Stimulated activated CD4-positive, alpha-beta T cell treated with anti-CD3 and anti-CD28 coated beads, Interleukin-1b, Interleukin-23, amount 100 ng/mL, for 24 hours (primary cell): ENCODE data around the gene COLEC12.
"Not testable (repeated sequence)": the region's sequence is repeated elsewhere in the genome, so short reads cannot be mapped to it uniquely, and the experiment has no call there.

Source experiments
- DNase-seq, 4 experiments: peaks; one replicate each; pipeline ENCODE4 v3.0.0-alpha.2; 2020; ENCODE audit warnings: low read depth in 4 of 4, low spot score in 1 of 4

Gene COLEC12

GRCh38 chr18:331221-331821 lies 169.2 kb downstream of the COLEC12 start:
- no peak for DNase-seq

- no peak for DNase-seq
These were observed 171.6 kb downstream of the COLEC12 start for GRCh38 chr18:328928-329327.

GRCh38 chr18:326846-327245 lies 173.7 kb downstream of the COLEC12 start:
- no peak for DNase-seq

GRCh38 chr18:323253-323622 lies 177.3 kb downstream of the COLEC12 start:
- no peak for DNase-seq

- DNase-seq = no peak
These were observed 178.5 kb downstream of the COLEC12 start for GRCh38 chr18:321865-322467.

- no peak for DNase-seq
These were observed 180.3 kb downstream of the COLEC12 start for GRCh38 chr18:320155-320554.

- no peak for DNase-seq
These were observed 180.8 kb downstream of the COLEC12 start for GRCh38 chr18:319720-320119.

GRCh38 chr18:318791-319291 lies 181.7 kb downstream of the COLEC12 start:
- no peak for DNase-seq

GRCh38 chr18:317618-318017 lies 182.9 kb downstream of the COLEC12 start:
- DNase-seq = no peak

- DNase-seq = no peak
These were observed 184.1 kb downstream of the COLEC12 start for GRCh38 chr18:316393-316792.

- DNase-seq = no peak
These were observed 186.6 kb downstream of the COLEC12 start for GRCh38 chr18:313931-314330.

GRCh38 chr18:312415-312814 lies 188.1 kb downstream of the COLEC12 start:
- no peak for DNase-seq

GRCh38 chr18:310042-310441 lies 190.5 kb downstream of the COLEC12 start:
- no peak for DNase-seq

GRCh38 chr18:308086-308485 lies 192.4 kb downstream of the COLEC12 start:
- DNase-seq = not testable (repeated sequence)

- DNase-seq = no peak
These were observed 193.8 kb downstream of the COLEC12 start for GRCh38 chr18:306608-307255.

- no peak for DNase-seq
These were observed 195.4 kb downstream of the COLEC12 start for GRCh38 chr18:305003-305501.

GRCh38 chr18:303607-304006 lies 196.9 kb downstream of the COLEC12 start:
- DNase-seq = no peak

GRCh38 chr18:303011-303410 lies 197.5 kb downstream of the COLEC12 start:
- no peak for DNase-seq

- no peak for DNase-seq
These were observed 198.4 kb downstream of the COLEC12 start for GRCh38 chr18:302097-302496.

GRCh38 chr18:297936-298335 lies 202.6 kb downstream of the COLEC12 start:
- no peak for DNase-seq

GRCh38 chr18:295756-296490 lies 204.6 kb downstream of the COLEC12 start:
- no peak for DNase-seq

GRCh38 chr18:294566-294965 lies 205.9 kb downstream of the COLEC12 start:
- no peak for DNase-seq
